UCSD-AML1 (cell line): Measurements from ENCODE around the gene CYGB.
"Not testable (repeated sequence)": the region's sequence is repeated elsewhere in the genome, so short reads cannot be mapped to it uniquely, and the experiment has no call there.

Source experiments
- DNase-seq: peaks from one replicate; lab custom pipeline; 2025; ENCODE audit not compliant: unreplicated experiment; lab: John Stamatoyannopoulos, UW

CYGB gene

GRCh38 chr17:76524598-76525512, 12.7 kb downstream of the CYGB start:
- DNase-seq = no peak

GRCh38 chr17:76523084-76524037, 14.1 kb downstream of the CYGB start:
- DNase-seq = peak; percentile 79

DNA sequence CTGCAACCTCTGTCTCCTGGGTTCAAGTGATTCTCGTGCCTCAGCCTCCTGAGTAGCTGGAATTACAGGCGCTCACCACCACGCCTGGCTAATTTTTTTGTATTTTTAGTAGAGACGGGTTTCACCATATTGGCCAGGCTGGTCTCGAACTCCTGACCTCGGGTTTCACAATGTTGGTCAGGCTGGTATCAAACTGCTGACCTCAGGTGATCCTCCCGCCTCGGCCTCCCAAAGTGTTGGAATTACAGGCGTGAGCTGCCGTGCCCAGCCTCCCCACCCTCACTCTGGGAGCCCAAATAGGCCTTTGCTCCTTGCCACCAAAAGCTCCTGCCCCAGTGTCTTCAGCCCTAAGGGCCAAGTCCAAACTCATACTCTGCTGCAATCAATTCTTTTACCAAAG, 15.8 kb downstream of the CYGB start:
- not testable (repeated sequence) for DNase-seq

DNA sequence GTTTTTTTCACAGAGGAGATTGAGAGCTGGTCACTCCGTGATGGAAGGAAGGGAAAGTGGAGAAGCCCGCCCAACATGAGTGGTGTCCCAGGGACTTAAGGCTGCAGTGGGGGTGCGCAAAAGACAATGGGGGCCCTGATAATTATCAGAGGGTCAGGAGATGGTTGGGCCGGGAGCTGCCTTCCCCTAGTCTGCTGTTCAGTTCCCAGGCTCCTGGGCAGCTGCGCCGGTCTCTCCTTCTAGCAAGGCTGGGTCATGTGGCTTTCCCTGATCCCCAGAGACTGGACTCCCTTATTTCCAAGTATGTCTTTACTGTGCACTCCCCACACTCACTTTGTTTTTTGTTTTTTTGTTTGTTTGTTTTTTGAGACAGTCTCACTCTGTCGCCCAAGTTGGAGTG, 16.2 kb downstream of the CYGB start:
- no peak for DNase-seq

DNA sequence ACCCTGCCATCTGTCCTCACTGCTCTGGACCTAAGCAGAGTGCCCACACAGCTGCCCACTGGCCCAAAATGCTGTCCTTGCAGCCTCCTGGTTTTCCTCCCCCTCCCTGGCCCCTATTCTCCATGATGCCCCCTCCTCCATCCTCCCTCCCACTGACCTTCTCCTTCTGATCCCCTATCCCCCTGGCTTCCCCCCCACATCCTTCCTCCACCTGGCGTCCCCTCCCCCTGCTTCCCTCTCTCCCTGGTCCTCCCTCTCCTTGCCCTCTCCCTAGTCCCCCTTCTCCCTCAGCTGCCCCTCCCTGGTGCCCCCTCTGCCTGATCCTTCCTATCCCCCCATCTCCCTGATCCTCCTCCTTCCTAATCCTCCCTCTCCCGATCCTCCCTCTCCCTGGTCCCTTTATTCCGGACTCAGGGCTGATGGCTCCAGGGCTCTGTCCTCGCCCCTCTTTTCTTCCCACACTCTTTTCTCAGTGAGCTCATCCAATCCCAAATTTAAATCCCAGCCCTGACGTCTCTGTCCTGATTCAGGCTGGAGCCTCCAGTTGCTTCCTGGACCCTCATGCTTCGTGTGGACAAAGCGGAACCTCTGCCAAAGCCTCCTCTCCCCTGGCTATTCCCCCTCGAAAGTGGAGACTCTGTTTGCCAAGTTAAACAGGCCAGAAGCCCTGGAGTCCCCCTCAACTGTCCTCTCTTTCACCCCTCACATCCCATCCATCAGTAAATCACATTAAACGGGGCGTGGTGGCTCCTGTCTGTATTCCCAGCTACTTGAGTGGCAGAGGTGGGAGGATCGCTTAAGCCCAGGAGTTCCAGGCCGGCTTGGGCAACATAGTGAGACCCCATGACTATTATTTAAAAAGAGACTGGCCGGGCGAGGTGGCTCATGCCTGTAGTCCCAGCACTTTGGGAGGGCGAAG, 18.2 kb downstream of the CYGB start:
- DNase-seq = no peak

DNA sequence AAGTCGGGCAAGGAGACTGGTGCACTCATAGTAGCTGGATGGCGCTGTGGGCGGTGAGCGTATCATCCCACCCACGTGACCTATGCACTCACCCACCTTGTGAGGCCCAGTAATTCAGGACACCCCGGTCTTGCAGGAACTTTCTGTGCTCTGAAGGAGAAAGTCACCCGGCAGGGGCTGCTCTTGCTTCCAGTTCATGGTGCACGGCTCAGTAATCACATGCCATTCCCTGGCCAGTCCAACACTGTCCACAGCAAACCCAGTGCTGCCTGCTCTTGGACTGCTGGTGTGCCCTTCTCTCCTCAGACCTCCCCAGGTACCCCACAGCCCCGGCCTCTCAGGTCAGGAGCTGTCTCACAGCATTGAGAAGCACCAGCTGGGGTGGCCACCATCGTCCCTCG, 19.9 kb downstream of the CYGB start:
- no peak for DNase-seq

- peak; percentile 75 for DNase-seq
These were observed 22.1 kb downstream of the CYGB start for GRCh38 chr17:76515274-76515949.

DNA sequence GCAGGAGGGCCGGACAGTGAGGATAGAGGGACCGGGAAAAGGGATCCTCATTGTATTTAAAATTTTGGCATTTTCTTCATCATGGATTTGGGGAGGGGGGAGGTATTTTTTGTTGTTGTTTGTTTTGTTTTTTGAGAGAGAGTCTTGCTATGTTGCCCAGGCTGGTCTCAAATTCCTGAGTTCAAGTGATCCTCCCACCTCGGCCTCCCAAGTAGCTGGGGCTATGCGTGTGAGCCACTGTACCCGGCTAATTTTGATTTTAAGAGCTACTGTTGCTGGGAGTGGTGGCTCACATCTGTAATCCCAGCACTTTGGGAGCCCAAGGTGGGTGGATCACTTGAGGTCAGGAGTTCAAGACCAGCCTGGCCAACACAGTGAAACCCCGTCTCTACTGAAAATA, 23.2 kb downstream of the CYGB start:
- not testable (repeated sequence) for DNase-seq

- no peak for DNase-seq
These were observed 24.2 kb downstream of the CYGB start for GRCh38 chr17:76513306-76513692.

DNA sequence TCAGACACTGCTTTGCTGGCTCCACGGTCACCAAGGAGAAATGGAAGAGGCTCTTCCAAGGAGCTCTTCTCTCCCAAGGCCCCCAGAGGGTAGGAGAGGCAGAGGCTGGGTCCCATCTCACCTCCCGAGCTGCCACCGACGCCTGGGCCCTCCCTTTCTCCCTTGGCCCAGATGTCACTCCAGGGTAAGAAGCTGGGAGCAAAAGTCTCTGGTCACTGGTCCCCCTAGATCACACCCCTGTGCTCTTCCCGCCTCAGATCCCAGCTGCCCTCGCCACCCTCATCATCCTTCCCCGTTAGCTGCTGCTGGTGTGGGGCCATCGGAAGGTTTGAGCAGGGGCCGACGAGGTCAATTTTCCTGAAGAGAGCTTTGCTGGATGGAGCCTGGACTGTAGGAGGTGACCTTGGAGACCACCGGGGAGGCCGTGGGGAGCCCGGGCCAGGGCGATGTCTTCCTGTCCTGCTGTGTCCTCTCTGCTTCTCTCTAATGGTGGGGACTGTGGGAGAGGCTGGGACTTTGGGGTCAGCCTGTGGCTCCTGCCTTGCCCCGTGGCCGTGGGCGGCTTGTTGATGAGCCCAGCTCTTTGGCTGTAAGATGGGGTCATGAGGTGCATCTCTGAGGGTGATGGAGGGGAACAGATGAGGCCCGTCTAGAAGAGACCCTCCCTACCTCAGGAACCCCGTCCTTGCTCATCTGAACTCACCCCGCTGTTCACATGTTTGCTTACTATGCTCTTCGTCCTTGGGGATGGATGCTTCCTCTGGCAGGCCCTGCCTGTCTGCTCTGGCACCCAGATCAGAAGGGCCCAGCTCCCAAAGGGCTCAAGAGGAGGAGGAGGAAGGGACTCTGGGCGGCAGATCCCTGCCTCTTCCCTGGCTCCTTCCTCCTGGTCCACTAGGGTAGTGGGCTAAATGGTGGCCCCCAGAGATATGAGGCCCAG, 24.9 kb downstream of the CYGB start:
- no peak for DNase-seq

DNA sequence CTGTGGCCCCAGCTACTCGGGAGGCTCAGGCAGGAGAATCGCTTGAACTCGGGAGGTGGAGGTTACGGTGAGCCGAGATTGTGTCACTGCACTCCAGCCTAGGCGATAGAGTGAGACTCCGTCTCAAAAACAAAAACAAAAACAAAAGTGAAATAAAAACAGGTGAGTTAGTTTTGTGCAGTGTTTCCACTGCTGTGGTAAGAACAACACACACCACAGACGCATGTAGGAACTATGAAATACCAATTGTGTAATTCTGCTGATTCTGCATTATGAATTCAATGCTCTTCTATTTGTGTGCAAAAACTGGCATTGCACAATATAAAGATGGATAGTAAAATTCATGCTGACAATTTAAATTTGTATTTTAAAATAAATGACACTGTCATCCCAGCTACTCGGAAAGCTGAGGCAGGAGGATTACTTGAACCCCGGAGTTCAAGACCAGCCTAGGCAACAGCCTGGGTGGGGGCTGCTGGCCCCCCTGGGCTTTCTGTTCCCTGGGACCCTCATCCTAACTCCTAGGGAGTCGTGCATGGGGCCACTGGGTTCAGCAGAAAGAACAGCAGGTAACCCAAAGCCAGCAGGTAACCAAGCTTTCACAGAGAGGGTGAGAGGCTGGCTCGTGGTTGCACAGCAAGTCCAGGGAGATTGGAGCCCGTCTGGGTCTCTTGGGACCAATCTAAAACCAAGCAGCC, 25.7 kb downstream of the CYGB start:
- DNase-seq = no peak

DNA sequence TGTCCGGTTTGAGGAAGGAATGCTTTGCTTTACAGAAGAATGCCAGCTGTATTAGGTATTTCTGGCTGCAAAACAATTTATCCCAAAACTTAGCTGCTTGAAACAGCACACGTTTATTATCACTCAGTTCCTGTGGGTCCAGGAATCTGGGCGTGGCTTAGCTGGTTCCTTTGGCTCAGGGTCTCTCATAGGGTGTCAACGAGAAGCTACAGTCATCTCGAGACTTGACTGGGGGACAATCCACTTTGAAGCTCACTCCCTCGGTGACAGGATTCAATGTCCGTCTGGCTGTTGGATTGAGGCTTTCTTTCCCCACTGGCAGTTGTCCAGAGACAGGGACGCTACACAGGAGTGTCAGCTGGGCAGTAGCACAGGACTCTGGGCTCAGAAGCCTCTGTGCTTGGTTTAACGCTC, 26.7 kb downstream of the CYGB start:
- no peak for DNase-seq

- not testable (repeated sequence) for DNase-seq
These were observed 28.9 kb downstream of the CYGB start for GRCh38 chr17:76508472-76509063.

GRCh38 chr17:76506408-76507345, 30.8 kb downstream of the CYGB start:
- peak; percentile 78 for DNase-seq

DNA sequence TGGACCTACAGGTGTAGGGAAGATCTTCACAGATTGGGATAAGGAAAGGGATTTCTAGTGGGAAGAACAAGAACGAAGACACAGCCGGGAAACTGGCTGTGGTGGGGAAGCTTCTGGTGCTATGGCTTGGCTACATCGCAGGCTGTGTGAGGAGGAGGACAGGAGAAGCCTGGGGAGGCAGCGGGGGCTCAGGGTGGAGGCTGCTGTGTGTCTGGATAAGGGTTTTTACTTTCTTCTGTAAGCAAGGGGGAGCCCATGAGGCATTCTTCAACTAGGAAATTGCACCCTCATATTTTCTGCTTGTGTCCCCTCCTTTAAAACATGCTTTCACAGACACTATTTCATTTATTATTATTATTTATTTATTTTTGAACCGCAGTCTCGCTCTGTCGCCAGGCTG, 33.4 kb downstream of the CYGB start:
- peak; percentile 66 for DNase-seq

DNA sequence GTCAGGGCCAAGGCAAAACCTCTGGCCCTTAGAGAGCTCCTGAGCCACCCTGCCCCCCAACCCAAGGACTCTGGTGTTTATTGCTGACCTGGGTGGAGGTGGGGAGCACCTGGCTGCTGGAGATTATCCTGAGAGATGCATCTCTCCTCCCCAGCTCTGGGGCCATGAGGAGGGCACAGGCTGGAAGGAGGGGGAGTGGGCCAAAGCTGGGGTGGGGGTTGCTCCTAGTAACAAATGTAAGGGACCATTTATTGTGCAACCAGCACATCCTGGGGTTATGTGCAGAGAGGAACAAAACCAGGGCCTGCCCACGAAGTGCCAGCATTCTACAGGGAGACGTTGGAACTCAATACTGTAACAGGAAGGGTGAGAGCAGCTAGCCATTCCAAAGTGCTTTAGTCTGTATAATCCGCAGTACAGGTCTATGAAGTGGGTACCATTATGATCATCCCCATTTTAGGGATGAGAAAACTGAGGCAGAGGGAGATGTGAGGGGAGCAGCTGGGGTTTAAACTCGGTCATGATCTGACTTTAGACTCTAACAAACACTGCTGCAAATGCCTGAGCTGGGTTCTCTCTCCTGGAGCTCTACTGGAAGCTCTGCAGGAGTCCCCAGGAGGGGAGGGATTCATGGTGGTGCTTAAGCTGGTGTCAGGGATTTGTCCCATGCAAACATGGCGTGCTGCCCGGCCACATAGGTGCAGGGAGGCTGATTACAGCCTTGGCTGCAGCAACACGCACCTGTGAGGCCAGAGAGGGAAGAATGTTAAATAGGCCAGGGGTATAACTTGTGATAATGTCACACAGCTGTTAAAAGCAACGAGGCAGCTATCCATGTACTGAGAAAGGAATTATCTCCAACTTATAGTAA, 34.9 kb downstream of the CYGB start:
- DNase-seq = no peak
